A673 (cell line): ENCODE data around the gene INPP5E. TPM values are rescaled to one million over a fixed set of nuclear protein-coding genes. Genes with fewer than 3 reads are reported as not detected.

Experiments
- BruUV-seq: library from RNA; stranded (reverse); fragments of 400-500 nt; replicated peaks from 2 replicates; lab custom pipeline; 2021; lab: Mats Ljungman, UMichigan
- CTCF ChIA-PET: fragments of 300-600 bp; sonication (Branson Sonifier 250); formaldehyde crosslinking; loops from one replicate; lab custom pipeline; 2022; ENCODE audit warnings: antibody characterized with exemption; lab: Charles Lee
- POLR2A ChIA-PET: fragments of 300-600 bp; sonication (Branson Sonifier 250); formaldehyde crosslinking; loops from one replicate; lab custom pipeline; 2022; ENCODE audit warnings: antibody characterized with exemption; ENCODE audit not compliant: low non-redundant PET; lab: Charles Lee
- DNase-seq: peaks from one replicate; pipeline ENCODE4 v3.0.0-alpha.2; 2015; ENCODE audit warnings: low spot score
- H3K27ac ChIP-seq: fragments of 200-600 bp; sonication (generic); 2 replicates; pipeline ENCODE4 v1.5.1; 2016; ENCODE audit warnings: mixed run types, low read depth, mild to moderate bottlenecking, mixed read lengths, antibody characterized with exemption, low read length; ENCODE audit not compliant: poor library complexity, severe bottlenecking
- H3K27me3 ChIP-seq: fragments of 200-600 bp; sonication (generic); replicated peaks from 2 replicates; pipeline ENCODE4 v1.6.1; 2017; ENCODE audit warnings: mixed run types, low read depth, mild to moderate bottlenecking, mixed read lengths, antibody characterized with exemption, low read length; ENCODE audit not compliant: insufficient read depth, poor library complexity
- H3K36me3 ChIP-seq: fragments of 200-600 bp; sonication (generic); 2 replicates; pipeline ENCODE4 v1.6.1; 2016; ENCODE audit warnings: mixed run types, mild to moderate bottlenecking, mixed read lengths, antibody characterized with exemption, low read length; ENCODE audit not compliant: insufficient read depth, poor library complexity, severe bottlenecking
- H3K4me1 ChIP-seq: fragments of 200-600 bp; sonication (generic); 2 replicates; pipeline ENCODE4 v1.6.1; 2017; ENCODE audit warnings: mixed run types, mild to moderate bottlenecking, mixed read lengths, antibody characterized with exemption, low read length; ENCODE audit not compliant: insufficient read depth, poor library complexity, severe bottlenecking
- H3K4me3 ChIP-seq: fragments of 200-600 bp; sonication (generic); 2 replicates; pipeline ENCODE4 v1.5.1; 2016; ENCODE audit warnings: low read depth, mixed run types, mild to moderate bottlenecking, mixed read lengths, low read length; ENCODE audit not compliant: poor library complexity, severe bottlenecking
- H3K9me3 ChIP-seq: fragments of 200-600 bp; sonication (generic); 2 replicates; pipeline ENCODE4 v1.6.1; 2016; ENCODE audit warnings: mixed run types, low read depth, mild to moderate bottlenecking, mixed read lengths, antibody characterized with exemption, low read length; ENCODE audit not compliant: poor library complexity, severe bottlenecking
- EZH2 ChIP-seq: fragments of 200-600 bp; sonication (generic); IDR thresholded peaks from 2 replicates; pipeline ENCODE4 v1.6.1; 2017; ENCODE audit warnings: borderline replicate concordance, low read depth, mild to moderate bottlenecking, mixed read lengths, antibody characterized with exemption, low read length; ENCODE audit not compliant: poor library complexity, severe bottlenecking
- intact Hi-C: fragments of 100-400 bp; cut with micrococcal nuclease; formaldehyde crosslinking; loops from one replicate; pipeline ENCODE4 v1.10.0; 2022; ENCODE audit not compliant: unreplicated experiment
- total RNA-seq: library from RNA; stranded (reverse); gene quantifications from 2 replicates; pipeline ENCODE4 v1.2.3, GENCODE V29; 2021
- TF ChIP-seq, protein P1 (sequence below): fragments of 300-800, 200-600 bp; sonication (generic); conservative IDR thresholded peaks from 2 replicates; pipeline ENCODE4 v1.5.1; 2017; ENCODE audit warnings: low read depth, mild to moderate bottlenecking, antibody characterized with exemption, low read length, moderate library complexity, mixed read lengths

Gene INPP5E
- total RNA-seq, 1 experiment from 2014 or later: 26.2 TPM

DNA sequence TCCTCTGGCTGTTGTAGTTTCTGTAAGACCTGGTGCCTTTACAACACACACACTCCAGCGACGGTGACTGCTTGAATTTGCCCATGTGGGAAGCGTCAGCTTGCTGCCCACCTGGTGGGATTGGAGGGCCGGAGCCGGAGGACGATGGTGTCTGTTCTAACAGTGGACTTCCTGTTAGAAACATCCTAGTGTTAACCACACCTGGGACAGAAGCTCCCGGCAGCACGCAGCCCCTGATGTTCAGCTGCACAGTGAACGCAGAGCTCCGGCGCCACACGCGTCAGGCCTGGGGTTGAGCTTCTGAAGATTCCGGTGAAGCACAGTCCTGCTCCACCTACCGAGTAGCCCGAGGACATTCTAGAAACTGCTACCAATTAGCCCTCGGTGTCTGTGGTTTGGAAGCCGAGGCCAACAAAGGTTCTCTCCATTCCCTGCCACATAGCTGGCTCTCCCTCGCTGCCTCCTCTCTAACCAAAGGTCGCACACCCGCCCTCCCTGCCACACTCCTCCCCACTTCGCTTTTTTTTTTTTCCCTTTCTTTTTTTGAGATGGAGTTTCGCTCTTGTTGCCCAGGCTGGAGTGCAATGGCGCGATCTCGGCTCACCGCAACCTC, 14.8 kb downstream of the INPP5E start:
- CTCF ChIA-PET: interaction anchor here (0.6 kb wide), 1 partner anchor 171 kb away, joined by 4 read pairs; no protein-coding TSS in a partner anchor
- BruUV-seq: no TSS peak
- H3K4me3 ChIP-seq: no peak overlapping the region
- intact Hi-C loops: no loop called here
- POLR2A ChIA-PET: interaction anchor here (0.7 kb wide), 1 partner anchor 20 kb away, joined by 4 read pairs; no protein-coding TSS in a partner anchor
- H3K27me3 ChIP-seq: no peaks in the 10 kb centered on the region
- TF ChIP-seq, protein P1, sequence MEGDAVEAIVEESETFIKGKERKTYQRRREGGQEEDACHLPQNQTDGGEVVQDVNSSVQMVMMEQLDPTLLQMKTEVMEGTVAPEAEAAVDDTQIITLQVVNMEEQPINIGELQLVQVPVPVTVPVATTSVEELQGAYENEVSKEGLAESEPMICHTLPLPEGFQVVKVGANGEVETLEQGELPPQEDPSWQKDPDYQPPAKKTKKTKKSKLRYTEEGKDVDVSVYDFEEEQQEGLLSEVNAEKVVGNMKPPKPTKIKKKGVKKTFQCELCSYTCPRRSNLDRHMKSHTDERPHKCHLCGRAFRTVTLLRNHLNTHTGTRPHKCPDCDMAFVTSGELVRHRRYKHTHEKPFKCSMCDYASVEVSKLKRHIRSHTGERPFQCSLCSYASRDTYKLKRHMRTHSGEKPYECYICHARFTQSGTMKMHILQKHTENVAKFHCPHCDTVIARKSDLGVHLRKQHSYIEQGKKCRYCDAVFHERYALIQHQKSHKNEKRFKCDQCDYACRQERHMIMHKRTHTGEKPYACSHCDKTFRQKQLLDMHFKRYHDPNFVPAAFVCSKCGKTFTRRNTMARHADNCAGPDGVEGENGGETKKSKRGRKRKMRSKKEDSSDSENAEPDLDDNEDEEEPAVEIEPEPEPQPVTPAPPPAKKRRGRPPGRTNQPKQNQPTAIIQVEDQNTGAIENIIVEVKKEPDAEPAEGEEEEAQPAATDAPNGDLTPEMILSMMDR: no peak
- TF ChIP-seq EZH2: no peak
- H3K9me3 ChIP-seq: no peaks in the 10 kb centered on the region
- no peak overlapping the region for H3K27ac ChIP-seq
- peaks cover 49% of the 10 kb centered on the region for H3K36me3 ChIP-seq
- peaks cover 5% of the 10 kb centered on the region for H3K4me1 ChIP-seq
- DNase-seq: no peak

- Histone ChIP-seq H3K27me3 (no peaks in the 10 kb centered on the region), H3K4me1 (peaks cover 5% of the 10 kb centered on the region), H3K36me3 (peaks cover 52% of the 10 kb centered on the region), H3K9me3 (no peaks in the 10 kb centered on the region), H3K4me3 (no peak overlapping the region), H3K27ac (no peak overlapping the region)
- POLR2A ChIA-PET: no interaction called here
- CTCF ChIA-PET: no interaction called here
- DNase-seq: no peak
- BruUV-seq: no TSS peak
- intact Hi-C loops: no loop called here
- TF ChIP-seq, protein P1: no peak
- TF ChIP-seq EZH2: no peak
Measured at GRCh38 chr9:136423432-136424146, 16.1 kb downstream of the INPP5E start.

GRCh38 chr9:136422876-136423275, 16.8 kb downstream of the INPP5E start:
- Histone ChIP-seq H3K4me1 (peaks cover 5% of the 10 kb centered on the region), H3K36me3 (peaks cover 58% of the 10 kb centered on the region), H3K27me3 (no peaks in the 10 kb centered on the region), H3K27ac (no peak overlapping the region), H3K9me3 (no peaks in the 10 kb centered on the region), H3K4me3 (no peak overlapping the region)
- POLR2A ChIA-PET: no interaction called here
- no peak for DNase-seq
- CTCF ChIA-PET: no interaction called here
- TF ChIP-seq EZH2: no peak
- TF ChIP-seq, protein P1: no peak
- intact Hi-C loops: no loop called here
- BruUV-seq: no TSS peak
